NCI-H526 (cell line): ENCODE results near the gene CRYBA2.

Experiments
- DNase-seq, 2 experiments: peaks; one replicate each; lab custom pipeline; 2025; lab: John Stamatoyannopoulos, UW

The CRYBA2 gene

GRCh38 chr2:219023045-219023605 is 29.9 kb upstream of the CRYBA2 start:
- DNase-seq = no peak

- DNase-seq = no peak
These were observed 29.4 kb upstream of the CRYBA2 start for GRCh38 chr2:219022616-219023015.

- no peak for DNase-seq
These were observed 28.8 kb upstream of the CRYBA2 start for GRCh38 chr2:219022041-219022440.

GRCh38 chr2:219021591-219021990 is 28.4 kb upstream of the CRYBA2 start:
- no peak for DNase-seq

GRCh38 chr2:219020604-219021365 is 27.6 kb upstream of the CRYBA2 start:
- no peak for DNase-seq

GRCh38 chr2:219019436-219019835 is 26.2 kb upstream of the CRYBA2 start:
- DNase-seq = no peak

GRCh38 chr2:219018726-219019125 is 25.5 kb upstream of the CRYBA2 start:
- DNase-seq = no peak

GRCh38 chr2:219018286-219018685 is 25.1 kb upstream of the CRYBA2 start:
- no peak for DNase-seq

GRCh38 chr2:219017201-219017931 is 24.1 kb upstream of the CRYBA2 start:
- DNase-seq = no peak

- DNase-seq = no peak
These were observed 23.5 kb upstream of the CRYBA2 start for GRCh38 chr2:219016721-219017120.

GRCh38 chr2:219010873-219011272 is 17.7 kb upstream of the CRYBA2 start:
- no peak for DNase-seq

GRCh38 chr2:219010162-219010756 is 17.0 kb upstream of the CRYBA2 start:
- DNase-seq = peak in 1 of 2 experiments; percentile 72

GRCh38 chr2:219009294-219009693 is 16.1 kb upstream of the CRYBA2 start:
- DNase-seq = no peak

- no peak for DNase-seq
These were observed 10.8 kb upstream of the CRYBA2 start for GRCh38 chr2:219003979-219004378.

GRCh38 chr2:219003267-219003634 is 10.0 kb upstream of the CRYBA2 start:
- DNase-seq = no peak

GRCh38 chr2:219002395-219003266 is 9.4 kb upstream of the CRYBA2 start:
- DNase-seq = peak; percentile 80 to 96

GRCh38 chr2:219001577-219002394 is 8.6 kb upstream of the CRYBA2 start:
- peak; percentile 98 to 99 for DNase-seq

- DNase-seq = peak in 1 of 2 experiments; percentile 67
These were observed 7.9 kb upstream of the CRYBA2 start for GRCh38 chr2:219001100-219001576.

GRCh38 chr2:219000569-219000960 is 7.3 kb upstream of the CRYBA2 start:
- DNase-seq = peak; percentile 45 to 81

- peak; percentile 92 to 97 for DNase-seq
These were observed 6.8 kb upstream of the CRYBA2 start for GRCh38 chr2:218999881-219000568.
